Measurements from ENCODE around the gene ABCC2.
"Not testable (repeated sequence)": the region's sequence is repeated elsewhere in the genome, so short reads cannot be mapped to it uniquely, and the experiment has no call there.

Gene ABCC2

DNA sequence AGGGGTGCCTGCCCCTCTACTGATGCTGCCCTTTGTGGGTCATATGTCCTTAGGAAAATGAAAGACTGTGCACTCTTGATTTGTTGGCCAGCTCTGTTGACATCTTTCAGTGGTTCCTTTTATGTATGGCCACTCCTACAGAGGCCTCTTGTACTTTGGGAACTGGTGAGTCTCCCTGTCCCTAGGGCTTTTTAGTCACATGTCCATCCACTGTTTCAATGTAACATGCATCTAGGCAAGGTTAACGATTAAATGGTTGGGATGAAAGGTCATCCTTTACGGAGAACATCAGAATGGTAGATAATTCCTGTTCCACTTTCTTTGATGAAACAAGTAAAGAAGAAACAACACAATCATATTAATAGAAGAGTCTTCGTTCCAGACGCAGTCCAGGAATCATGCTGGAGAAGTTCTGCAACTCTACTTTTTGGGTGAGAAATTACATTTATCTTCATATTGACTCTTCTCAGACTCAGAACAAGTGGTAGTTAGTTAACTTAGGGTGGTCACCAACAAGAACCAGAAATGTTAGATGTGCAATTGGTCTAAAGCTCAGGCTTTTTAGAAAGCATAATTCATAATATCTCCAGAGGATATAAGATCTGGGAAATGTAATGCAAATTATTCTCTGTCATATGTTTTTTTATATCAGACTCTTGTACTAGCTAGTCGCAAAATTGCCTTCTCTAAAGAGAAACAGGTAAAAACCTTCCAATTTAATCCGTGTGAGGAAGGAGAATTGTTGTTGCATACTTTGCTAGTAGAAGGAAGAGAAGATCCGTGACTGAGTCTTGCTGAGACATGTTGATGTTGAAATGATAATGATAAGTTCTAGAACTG lies at the start of gene ABCC2:
Gene ABCC2, plus strand, starts transcription at position 194 of the 840 bp plus-strand sequence. Its CDS starts 205 bp downstream, at position 399.
- DNase-seq, result no peak

DNA sequence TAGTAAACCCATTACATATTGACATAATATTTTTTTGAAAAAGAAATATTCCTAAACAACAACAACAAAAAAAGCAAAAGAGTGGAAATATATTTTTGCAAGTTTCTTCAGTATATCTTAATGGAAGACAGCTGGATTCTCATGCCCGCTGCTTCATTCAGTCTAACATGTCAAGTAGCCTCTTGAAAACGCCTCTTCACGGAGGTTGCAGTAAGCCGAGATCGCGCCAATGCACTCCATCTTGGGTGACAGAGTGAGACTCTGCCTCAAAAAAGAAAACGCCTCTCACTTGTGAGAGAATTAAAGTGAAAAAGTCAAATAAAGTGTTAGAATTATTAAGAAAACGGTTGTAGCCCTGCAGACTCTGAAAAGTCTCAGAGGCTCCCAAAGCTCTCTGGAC lies 49.1 kb upstream of the ABCC2 start:
- DNase-seq, result no peak

DNA sequence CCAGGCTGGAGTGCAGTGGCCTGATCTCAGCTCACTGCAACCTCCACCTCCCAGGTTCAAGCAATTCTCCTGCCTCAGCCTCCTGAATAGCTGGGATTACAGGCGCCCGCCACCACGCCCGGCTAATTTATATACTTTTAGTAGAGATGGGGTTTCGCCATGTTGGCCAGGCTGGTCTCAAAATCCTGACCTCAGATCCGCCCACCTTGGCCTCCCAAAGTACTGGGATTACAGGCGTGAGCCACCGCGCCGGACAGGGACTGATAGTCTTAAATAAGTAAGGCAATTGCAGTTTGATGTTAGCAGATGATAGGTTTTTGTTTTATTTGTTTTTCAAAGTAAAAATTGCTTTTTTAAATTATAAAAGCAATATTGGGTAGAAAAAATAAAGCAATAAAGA lies 48.3 kb upstream of the ABCC2 start:
- not testable (repeated sequence) for DNase-seq

DNA sequence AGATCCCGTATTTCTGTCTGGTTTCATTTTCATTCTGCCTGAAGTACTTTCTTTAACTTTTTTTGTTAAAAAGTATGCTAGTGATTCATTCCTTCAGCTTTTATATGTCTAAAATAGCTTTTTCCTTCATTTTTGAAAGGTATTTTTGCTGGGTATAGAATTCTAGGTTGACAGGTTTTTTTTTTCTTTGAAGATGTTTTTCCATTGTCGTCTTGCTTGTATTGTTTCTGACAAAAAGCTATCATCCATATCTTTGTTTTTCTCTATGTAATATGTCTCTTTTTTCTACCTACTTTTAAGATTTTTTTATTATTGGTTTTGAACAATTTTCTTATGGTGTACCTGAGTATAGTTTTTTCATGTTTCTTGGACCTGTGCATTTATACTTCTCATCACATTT lies 42.2 kb upstream of the ABCC2 start:
- no peak for DNase-seq

DNA sequence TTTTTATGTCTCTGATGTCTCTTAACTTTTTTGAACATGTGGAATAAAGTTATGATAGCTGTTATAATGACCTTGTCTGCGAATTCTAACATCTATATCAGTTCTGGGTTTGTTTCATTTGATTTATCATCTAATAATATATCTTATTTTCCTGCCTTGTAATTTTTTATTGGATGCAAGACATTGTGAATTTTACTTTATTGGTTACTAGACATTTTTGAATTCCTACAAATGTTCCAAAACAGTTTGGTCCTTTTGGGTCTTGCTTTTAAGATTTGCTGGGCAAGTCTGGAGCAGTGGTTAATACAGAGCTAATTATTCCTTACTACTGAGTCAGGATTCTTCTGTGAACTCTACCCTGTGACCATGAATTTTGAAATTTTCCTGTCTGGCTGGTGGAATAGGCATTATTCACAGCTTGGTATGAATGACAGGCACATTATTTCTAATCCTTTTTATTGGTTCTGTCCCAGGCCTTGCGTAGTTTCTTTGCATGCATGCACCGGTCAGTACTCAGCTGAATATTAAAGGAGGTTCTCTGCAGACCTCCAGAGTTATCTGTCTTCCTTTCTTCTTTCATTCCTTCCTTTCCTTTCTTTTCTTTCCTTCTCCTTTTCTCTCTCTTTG lies 41.4 kb upstream of the ABCC2 start:
- DNase-seq, result no peak

DNA sequence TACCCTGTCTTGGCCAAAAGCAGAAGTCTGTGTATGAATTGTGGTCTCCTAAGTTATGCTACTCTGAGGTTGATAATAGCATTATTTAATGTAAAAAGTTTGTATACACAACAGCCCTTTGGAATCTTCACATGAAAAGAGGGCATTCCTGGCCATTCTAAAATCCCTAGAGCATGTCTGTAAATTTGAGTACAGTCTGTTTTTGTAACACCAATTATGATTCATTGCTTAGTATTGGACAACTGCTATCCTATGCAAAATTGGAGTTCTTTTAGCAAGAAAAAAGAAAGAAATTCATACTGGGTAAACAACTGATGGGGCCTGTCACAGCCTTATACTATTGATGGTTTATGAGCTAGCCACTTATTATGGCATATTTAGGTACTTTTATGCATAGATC lies 40.2 kb upstream of the ABCC2 start:
- DNase-seq, result no peak

DNA sequence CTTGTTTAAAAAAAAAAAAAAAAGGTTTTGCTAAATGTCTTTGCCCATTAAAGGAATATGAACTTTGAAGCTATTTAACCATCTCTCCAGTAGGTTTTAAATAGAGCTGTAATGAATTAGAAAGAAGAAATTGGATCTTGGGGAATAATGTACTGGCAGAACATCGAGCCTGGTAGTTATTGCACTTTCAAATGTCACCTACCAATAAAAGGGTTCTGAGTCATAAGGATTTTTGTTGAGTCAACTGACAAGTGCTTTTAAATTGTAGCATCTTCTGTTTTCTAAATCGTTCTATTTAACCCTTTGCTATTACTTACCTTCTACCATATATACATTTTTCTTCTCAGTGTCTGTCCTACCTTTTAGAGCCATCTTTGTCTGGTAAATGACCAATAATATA lies 39.7 kb upstream of the ABCC2 start:
- no peak for DNase-seq

DNA sequence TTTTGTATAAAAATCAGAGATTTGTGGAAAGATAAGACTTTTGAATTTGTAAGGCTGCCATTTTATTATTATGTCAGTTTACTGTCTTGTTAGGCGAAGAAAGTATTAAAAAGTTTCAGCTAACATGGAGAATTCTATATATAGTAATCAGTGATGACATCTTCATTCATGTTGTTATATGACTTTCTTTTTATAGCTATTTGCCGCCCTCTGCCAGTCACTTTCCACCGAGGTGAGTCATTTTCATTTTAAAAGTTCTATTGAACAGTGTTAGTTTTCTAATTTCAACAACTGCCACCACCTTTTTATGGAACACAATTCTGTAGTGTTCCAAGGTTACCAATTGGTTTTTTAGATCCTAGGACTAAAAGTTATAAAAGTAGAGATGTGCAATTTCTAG lies 38.6 kb upstream of the ABCC2 start:
- no peak for DNase-seq

DNA sequence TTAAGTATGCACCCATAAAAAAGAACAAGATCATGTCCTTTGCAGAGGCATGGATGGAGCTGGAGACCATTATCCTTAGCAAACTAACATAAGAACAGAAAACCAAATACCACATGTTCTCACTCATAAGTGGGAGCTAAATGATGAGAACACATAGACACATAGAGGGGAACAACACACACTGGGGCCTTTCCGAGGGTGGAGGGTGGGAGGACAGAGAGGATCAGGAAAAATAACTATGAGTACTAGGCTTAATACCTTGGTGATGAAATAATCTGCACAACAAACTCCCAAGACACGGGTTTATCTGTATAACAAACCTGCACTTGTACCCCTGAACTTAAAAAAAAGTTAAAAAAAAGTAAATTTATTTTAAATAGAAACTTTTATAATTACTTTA lies 36.3 kb upstream of the ABCC2 start:
- not testable (repeated sequence) for DNase-seq

DNA sequence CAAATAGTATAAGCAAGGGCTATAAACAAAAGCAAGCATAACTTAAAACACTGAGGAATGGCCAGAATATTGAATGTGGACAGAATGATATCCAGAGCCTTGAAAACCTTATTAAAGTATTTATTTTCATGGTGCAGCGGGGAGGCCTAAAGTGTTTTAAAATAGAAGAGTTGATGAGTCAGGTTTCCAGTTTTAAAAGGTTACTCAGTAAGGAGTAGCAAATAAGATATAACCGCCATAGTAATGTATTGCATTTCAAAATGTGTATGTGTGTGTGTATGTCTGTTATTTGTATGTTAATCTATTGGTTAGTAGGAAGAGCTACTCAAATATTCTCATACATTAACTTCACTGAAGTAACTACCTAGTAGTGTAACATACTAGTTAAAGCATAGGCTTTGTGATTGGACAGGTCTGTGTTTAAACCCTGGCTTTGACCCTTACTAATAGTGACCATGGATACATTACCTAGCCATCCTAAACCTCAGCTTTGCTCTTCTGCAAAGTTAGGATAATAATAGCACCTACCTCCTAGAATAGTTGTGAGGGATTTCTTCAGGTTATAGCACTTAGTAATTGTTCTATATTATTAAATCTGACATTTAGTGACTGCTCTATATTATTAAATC lies 33.5 kb upstream of the ABCC2 start:
- no peak for DNase-seq

DNA sequence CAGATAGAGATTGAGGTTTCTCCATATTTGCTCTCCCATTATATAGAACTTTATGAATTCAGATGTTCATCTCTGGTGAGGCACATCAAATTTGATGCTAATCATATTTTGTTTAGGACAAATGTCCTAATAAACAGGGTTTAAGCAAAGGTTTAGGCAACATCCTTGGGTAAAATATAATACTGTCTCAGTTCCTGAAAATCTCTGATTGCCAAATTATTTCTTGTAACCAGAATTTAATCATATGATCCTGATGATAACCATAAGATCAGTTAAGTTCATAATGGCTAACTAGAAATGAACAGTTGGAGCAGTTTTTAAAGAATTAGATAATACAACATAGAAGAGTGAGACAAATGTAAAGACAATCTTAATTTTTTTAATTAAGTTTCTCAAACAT lies 31.8 kb upstream of the ABCC2 start:
- no peak for DNase-seq

DNA sequence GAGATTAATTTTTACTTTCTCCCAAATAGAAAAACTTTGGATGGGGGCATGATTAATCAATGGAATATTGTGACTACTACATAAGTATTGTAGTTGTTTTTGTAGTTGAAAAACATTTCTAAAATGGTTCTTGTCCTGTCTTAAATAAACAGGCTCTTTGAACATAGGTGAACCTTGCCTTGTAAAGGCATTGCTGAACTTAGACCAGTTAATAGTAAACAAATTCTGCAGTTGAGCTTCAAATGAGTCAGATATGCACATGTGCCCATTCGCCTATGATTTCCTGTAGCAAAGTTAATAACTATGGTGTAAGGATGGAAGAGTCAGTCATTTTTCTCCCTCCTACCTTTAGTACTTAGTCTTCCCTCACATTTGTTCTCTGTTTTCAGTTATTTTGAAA lies 27.8 kb upstream of the ABCC2 start:
- no peak for DNase-seq

DNA sequence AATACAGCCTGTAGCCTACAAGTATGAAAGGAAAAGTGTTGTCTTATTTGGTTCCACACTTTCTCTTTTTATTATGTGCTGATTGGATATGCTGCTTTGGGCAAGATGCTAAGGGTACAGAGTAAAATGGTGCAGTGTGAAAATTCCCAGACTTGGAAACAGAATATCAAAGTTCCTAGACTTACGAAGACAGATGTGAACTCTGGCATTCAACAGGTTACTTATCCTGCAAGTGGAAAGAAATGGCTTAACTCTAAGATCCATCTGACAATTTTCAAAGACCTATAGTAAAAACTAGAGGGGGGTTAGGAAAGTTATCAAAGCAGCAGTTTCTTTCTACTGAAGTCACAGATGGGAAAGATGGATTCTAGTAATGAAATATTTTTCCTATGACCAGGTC lies 26.3 kb upstream of the ABCC2 start:
- no peak for DNase-seq

DNA sequence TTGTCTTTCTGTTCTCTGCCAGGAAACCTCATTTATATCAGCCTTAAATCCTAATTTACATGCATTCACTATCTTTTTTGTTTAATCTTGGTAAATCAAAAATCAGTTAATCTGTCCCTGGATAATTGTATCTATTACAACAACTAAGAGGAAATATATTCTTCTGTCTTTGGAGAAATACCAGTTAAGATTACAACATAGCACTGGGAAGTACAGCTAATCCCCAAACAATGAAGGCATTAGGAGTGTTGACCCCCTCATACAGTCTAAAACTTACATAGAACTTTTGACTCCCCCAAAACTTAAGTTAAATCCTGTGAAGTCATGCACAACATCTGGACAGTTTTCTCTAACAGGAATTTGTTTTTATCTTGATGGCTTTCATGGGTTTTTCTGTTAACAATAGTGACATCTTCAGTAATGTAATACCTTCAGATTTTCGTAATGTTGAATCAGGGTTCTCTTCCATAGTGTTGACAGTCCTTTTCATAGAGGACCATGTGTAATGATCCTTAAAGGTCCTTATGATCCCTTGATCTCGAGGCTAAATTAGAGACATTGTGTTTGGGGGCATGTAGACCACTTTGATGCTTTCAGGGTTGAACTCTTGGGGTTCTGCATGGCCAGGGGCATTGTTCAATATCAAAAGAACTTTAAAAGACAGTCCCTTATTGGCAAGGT lies 24.1 kb upstream of the ABCC2 start:
- no peak for DNase-seq

DNA sequence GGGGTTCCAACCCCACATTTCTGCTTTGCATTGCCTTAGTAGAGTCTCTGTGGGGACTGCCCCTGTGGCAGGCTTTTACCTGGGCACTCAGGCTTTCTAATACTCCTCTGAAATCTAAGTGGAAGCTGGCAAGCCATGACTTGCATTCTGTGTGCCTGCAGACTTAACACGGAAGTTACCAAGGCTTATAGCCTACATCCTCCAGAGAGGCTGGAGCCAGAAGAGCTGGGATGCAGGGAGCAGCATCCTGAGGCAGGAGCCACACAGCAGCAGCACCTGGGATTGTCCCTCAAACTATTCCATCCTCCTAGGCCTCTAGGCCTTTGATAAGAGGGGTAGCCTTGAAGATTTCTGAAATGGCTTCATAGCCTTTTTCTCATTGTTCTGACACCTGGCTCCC lies 22.1 kb upstream of the ABCC2 start:
- no peak for DNase-seq

DNA sequence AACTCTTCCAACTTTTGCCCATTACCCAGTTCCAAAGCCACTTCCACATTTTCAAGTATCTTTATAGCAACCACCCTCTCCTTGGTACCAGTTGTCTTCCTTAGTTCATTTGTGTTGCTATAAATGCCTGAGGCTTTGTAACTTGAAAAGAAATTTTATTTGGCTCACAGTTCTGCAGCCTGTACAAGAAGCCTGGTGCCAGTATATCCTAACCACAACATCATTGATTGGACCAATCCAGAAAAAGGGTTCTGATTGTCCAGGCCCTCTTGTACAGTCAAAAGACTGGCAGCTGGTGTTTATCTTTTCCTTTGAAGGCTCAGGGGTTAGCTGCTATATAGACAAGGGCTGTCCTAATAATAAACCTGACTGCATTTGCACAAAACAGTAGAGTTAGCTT lies 21.1 kb upstream of the ABCC2 start:
- no peak for DNase-seq

DNA sequence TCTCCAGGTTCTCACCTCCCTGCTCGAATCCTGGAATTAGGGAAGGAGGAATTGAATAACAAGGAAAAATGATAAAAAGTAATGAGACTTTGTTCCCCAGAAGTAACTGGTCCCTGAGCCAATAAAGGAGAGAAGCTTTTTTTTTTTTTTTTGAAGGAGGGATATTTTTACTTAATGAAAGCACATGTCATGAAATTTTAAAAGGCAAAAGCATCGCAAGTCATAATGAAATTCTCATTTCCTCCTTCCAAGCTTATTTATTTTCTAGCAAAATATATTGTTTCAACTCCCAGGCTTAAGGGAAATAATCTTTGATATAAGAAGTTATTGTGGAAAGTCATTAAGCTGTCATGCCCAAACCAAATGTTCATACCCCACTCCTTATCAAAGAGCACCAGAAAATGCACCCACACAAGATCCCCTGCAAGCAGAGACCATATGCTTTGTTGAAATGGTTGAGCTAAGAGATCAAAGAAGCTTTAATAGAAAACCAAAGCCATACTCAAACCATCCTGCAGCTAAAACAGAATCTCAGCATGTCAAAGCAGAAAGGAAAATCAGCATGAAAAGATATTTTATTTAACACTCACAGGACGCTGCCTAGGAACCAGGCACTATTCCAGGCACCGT lies 16.7 kb upstream of the ABCC2 start:
- no peak for DNase-seq

DNA sequence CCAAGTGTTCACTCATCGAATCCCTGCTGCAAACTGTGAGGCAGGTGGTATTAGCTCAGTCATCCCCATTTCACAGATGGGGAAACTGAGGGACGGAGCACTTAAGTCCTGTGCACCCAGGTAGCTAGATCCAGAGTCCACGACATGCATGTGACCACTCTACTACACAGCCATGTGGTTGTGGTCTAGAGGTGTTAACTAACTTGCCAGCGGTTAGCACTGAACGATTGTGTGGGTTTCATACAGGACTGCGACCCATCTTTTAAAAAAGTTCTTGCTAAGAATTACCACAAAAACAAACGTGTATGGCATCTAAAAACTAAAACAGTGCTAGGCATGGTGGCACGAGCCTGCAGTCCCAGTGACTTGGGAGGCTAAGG lies 16.1 kb upstream of the ABCC2 start:
- DNase-seq, result no peak

DNA sequence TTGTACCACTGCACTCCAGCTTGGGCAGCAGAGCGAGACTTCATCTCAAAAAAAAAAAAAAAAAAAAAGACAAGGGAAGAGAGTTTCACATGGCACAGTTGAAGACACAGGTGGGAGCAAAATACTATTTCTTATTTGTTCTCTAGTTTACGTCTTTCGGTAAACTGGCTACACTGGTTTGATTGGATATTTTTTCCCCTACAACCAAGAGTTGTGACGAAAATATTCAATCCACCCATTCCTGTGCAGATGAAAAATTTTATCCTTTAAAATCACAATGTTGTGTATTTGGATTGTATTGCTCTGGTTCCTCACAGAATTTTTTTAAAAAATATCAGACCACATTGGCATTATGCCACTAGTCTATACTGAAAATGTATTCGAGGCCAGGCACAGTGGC lies 14.5 kb upstream of the ABCC2 start:
- DNase-seq, result no peak

DNA sequence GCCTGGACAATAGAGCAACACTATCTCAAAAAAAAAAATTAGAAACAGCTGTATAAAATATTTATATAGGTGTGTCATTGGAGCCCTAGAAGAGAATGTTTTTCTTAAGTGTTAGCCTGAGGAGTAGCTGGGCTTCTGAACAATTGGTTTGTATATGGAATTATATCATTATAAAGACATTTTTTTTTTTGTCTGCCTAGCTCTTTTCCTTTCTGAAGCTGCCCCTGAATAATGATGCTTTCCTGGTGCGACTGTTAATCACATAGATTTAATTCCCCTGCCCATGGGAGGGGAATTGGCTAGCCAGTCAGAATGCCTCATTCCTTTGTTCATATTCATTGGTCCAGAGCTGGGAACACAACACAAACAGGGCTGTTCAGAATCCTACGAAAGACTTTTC lies 13.9 kb upstream of the ABCC2 start:
- DNase-seq, result no peak

DNA sequence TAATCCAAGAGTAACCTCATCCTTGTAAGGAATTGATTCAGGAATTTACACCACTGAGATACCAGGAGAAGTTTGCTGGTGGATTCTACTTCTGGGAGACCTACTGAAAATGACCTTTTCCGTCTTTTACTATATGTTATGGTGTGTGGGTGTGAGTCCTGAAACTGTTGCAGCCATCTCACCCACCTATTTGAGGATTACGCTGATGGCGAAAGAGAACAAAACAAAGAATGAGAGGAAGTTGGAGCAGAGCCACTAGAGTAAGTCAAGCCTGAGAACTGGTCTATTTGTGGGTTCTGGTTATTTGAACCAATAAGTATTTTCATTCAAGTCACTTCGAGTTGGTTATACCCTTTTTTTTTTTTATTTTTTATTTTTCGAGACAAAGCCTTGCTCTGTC lies 12.7 kb upstream of the ABCC2 start:
- DNase-seq, result no peak

DNA sequence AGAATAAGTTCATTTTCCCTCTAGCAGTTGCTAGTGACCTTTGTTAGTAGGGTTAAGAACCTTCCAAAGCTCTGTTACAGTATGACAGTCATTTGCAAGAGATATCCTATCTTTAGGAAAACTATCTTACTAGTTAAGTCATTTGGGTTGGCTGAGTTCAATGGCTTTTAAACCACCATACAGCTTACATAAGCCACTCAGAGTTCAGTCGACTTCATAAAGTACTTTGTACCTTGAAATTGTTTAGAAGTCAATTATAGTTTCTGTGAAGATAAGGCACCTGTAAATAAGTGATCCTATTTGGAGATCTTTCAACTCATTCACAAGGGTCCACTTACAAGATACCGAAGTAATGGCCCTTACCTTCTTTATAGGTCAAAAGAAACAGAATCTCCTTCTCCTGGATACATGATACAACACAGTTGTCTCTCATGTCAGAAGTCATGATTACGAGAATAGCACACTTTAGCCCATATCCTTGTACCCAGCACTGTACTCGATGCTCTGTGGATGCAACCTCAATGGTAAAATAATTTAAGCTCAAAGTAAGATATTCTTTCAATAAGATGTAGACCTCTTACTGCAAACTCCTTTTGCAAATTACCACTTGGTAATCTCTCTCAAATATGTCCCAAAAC lies 11.9 kb upstream of the ABCC2 start:
- no peak for DNase-seq

DNA sequence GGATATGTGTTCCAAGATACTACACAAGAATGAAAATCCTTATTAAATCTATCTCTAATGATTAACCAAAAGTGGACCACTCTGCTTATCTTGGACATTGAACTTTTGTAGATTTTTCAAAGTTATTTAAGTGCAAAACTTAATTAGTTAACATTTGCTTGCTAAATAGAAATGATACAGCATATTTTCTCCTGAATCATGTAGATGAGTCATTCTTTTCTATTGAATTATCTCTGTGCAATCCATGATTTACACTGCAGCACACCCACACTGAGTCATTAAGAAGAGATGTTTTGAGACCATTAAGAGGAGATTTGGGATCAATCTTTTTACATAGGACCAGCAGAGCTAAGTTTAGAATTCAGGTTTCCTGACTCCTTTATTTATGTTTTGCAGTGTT lies 6.6 kb upstream of the ABCC2 start:
- no peak for DNase-seq

Measured in stimulated activated naive CD4-positive, alpha-beta T cell treated with Interleukin-2 at 50 U/mL for 16 hours (primary cell).